Thoracic aorta (tissue), 2 donors: ENCODE data around the gene TRPC5OS. TPM values are rescaled to one million over a fixed set of nuclear protein-coding genes. Genes with fewer than 3 reads are reported as not detected.

Source experiments
- ATAC-seq: fragments of 150-250 bp; one replicate; pipeline ENCODE4 v1.8.0; 2017; ENCODE audit warnings: low read depth; ENCODE audit not compliant: insufficient number of reproducible peaks, low FRiP score
- DNase-seq: peaks from one replicate; pipeline ENCODE4 v3.0.0-alpha.2; 2020; ENCODE audit warnings: low spot score
- H3K27ac ChIP-seq, 2 donors: fragments of 200-600 bp; sonication (generic); 1 replicate in 1 of 2; 2 replicates in 1 of 2; pipeline ENCODE4 v1.5.1; 2016; ENCODE audit warnings: mild to moderate bottlenecking in 2 of 2, moderate library complexity in 2 of 2
- H3K27me3 ChIP-seq: fragments of 200-600 bp; sonication (generic); replicated peaks from 2 replicates; pipeline ENCODE4 v1.6.0; 2016; ENCODE audit warnings: mild to moderate bottlenecking; ENCODE audit not compliant: insufficient read depth
- H3K36me3 ChIP-seq: fragments of 200-600 bp; sonication (generic); one replicate; pipeline ENCODE4 v1.5.1; 2016
- H3K4me1 ChIP-seq, 2 donors: fragments of 200-600 bp; sonication (generic); 1 replicate in 1 of 2; 2 replicates in 1 of 2; pipeline versions ENCODE4 v1.5.1 to v1.6.0; 2016; ENCODE audit warnings: low read depth in 2 of 2, mild to moderate bottlenecking in 1 of 2; ENCODE audit not compliant: control insufficient read depth in 1 of 2
- H3K4me3 ChIP-seq: fragments of 200-600 bp; sonication (generic); 2 replicates; pipeline ENCODE4 v1.5.1; 2016; ENCODE audit warnings: mild to moderate bottlenecking
- H3K9me3 ChIP-seq: fragments of 200-600 bp; sonication (generic); 2 replicates; pipeline ENCODE4 v1.5.1; 2016
- total RNA-seq, 2 donors: library from RNA; depleted of rRNA; stranded (reverse); fragments of >200 nt; gene quantifications; one replicate each; pipeline versions ENCODE4 v1.1.0 to v1.2.3, GENCODE V29; 2016
- TF ChIP-seq, protein P1 (sequence below): fragments of 200-600 bp; sonication (generic); IDR thresholded peaks from one replicate; pipeline ENCODE4 v1.5.1; 2019; ENCODE audit warnings: antibody characterized with exemption

Gene TRPC5OS
- total RNA-seq, 2 donors from 2014 or later, result not detected

DNA sequence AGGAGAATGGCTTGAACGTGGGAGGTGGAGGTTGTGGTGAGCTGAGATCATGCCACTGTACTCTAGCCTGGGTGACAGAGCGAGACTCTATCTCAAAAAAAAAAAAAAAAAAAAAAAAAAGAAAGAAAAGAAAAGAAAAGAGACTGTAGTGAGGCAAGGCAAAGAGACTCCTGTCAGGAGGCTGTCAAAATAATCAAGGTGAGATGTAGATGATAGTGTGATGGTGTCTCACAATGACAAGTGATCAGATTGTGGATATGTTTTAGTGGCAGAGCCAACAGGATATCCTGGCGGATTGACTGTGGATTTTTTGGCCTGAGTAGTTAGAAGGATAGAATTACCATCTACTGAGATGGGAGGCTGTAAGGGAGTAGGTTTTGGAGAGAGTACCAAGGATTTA lies 12.6 kb downstream of the TRPC5OS start:
- Histone ChIP-seq H3K9me3 (no peaks in the 10 kb centered on the region), H3K27ac (no peak overlapping the region), H3K4me3 (no peak overlapping the region), H3K4me1 (no peaks in the 10 kb centered on the region), H3K27me3 (no peaks in the 10 kb centered on the region), H3K36me3 (no peaks in the 10 kb centered on the region)
- no peak for DNase-seq
- TF ChIP-seq, protein P1, sequence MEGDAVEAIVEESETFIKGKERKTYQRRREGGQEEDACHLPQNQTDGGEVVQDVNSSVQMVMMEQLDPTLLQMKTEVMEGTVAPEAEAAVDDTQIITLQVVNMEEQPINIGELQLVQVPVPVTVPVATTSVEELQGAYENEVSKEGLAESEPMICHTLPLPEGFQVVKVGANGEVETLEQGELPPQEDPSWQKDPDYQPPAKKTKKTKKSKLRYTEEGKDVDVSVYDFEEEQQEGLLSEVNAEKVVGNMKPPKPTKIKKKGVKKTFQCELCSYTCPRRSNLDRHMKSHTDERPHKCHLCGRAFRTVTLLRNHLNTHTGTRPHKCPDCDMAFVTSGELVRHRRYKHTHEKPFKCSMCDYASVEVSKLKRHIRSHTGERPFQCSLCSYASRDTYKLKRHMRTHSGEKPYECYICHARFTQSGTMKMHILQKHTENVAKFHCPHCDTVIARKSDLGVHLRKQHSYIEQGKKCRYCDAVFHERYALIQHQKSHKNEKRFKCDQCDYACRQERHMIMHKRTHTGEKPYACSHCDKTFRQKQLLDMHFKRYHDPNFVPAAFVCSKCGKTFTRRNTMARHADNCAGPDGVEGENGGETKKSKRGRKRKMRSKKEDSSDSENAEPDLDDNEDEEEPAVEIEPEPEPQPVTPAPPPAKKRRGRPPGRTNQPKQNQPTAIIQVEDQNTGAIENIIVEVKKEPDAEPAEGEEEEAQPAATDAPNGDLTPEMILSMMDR, result no peak
- ATAC-seq, result no peak

DNA sequence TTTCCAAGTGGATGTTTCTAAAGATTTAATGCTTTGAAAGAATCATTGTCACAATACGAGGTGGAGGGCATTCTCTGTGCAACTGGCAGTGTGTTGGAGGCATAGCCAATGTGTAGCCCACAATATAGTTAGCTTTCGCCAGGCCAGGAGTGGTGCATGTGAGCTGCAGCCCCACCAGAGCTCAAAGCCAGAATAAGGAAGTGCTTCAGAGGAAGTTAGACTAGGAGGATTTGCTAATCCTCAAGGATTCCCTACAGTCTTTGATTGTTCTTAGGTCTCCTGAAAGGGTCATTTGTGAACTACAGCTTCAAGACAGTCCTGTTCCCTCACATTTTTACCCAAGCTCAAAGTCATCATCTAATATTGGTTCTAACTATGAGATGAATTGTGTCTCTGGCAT lies 16.4 kb downstream of the TRPC5OS start:
- TF ChIP-seq, protein P1, result no peak
- Histone ChIP-seq H3K36me3 (no peaks in the 10 kb centered on the region), H3K4me3 (no peak overlapping the region), H3K27ac (no peak overlapping the region), H3K27me3 (no peaks in the 10 kb centered on the region), H3K4me1 (no peaks in the 10 kb centered on the region), H3K9me3 (no peaks in the 10 kb centered on the region)
- DNase-seq, result no peak
- no peak for ATAC-seq

DNA sequence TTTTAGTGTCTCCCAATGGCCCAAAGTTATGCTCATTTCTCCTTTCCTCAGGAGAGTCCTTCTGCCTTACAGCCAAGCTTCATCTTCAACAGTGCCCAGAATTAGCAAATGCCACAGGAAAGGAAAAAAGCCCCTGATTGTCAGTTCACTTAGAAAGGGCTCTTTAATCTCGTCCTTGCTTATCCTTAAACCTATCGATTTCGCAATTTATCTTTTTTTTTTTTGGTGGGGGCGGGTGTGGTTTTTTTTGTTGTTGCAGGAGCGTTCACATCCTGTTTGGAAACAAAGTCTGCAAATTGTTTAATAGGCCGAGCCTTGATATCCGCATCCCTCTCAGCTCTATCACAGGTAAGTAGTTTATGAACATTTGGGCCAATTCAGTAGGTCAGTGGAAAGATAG lies 20.2 kb downstream of the TRPC5OS start:
- Histone ChIP-seq H3K36me3 (no peaks in the 10 kb centered on the region), H3K27ac (no peak overlapping the region), H3K4me1 (no peaks in the 10 kb centered on the region), H3K27me3 (no peaks in the 10 kb centered on the region), H3K4me3 (no peak overlapping the region), H3K9me3 (no peaks in the 10 kb centered on the region)
- TF ChIP-seq, protein P1, result no peak
- no peak for DNase-seq
- ATAC-seq, result no peak

DNA sequence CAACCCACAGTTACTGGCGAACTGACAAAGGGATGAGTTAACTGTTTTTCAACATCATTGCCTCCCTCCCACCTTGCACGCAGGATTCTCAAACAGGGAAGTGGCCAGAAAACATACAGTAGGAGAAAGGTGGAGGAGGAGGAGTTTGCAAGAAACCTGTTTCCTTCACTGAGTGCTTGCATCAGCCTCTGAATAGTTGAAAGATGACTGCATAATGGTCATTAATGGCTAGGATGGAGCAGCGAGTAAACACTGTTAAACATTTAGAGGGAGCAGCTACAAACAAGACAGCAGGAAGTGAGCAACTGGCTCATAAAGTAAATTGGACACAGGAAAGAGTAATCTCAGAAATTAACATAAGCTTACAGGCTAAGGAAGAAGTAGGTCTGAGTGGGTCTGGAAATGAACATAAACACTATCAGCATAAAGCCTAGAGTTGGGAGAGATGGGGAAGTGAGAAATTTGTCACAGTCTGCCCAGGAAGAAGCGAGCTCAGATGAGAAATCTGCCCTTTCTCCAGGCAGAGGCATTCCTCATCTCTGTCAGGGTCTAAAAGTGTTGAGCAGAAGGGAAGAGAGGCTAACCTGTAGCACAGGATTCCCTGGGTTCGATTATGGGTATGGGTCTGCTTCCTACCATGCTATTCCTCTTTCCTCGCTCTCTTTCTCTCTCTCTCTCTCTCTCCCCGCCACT lies 38.6 kb downstream of the TRPC5OS start:
- Histone ChIP-seq H3K9me3 (no peaks in the 10 kb centered on the region), H3K4me1 (no peaks in the 10 kb centered on the region), H3K36me3 (no peaks in the 10 kb centered on the region), H3K27ac (no peak overlapping the region), H3K27me3 (no peaks in the 10 kb centered on the region), H3K4me3 (no peak overlapping the region)
- DNase-seq (no peak), ATAC-seq (no peak)
- TF ChIP-seq, protein P1, result no peak

DNA sequence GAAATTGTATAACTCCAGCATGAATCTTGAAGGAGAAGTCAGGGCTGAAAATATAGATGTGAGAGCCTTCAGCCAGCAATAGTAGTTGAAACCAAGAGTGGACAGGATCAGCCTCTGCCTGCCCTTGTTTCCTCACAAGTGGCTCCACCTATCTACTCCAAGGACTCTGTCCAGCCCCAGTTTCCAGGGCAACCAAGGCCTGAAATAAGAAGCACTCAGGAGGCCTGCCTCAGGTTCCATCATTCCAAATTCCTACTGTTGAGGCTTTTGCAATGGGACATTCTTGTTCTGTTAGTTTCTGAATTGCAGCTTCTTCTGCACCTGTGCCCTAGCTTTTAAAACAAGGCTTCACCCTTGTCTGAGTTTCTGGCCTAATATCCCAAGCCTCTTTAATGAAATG lies 41.6 kb downstream of the TRPC5OS start:
- H3K27ac ChIP-seq, result no peak overlapping the region
- DNase-seq (no peak), ATAC-seq (no peak)
- H3K36me3 ChIP-seq, result no peaks in the 10 kb centered on the region
- H3K4me1 ChIP-seq, result no peaks in the 10 kb centered on the region
- no peak overlapping the region for H3K4me3 ChIP-seq
- no peaks in the 10 kb centered on the region for H3K27me3 ChIP-seq
- H3K9me3 ChIP-seq, result no peaks in the 10 kb centered on the region
- TF ChIP-seq, protein P1, result no peak
